ENCODE measurements around the gene RGL4. TPM values are rescaled to one million over a fixed set of nuclear protein-coding genes. Genes with fewer than 3 reads are reported as not detected.

Gene RGL4
- total and polyA plus RNA-seq, 2 experiments from 2014 or later: 0.68 TPM; not detected in 1

- H2AFZ ChIP-seq: no peak overlapping the region
- no peaks in the 10 kb centered on the region for H3K27me3 ChIP-seq
- H4K20me1 ChIP-seq (ENCODE audit: insufficient read depth, poor library complexity, severe bottlenecking): no peaks in the 10 kb centered on the region
- H3K36me3 ChIP-seq (replicated peaks; ENCODE audit: insufficient read depth, low read depth): no peaks in the 10 kb centered on the region
- DNase-seq (ENCODE audit: low spot score): no peak
- H3K9me2 ChIP-seq (replicated peaks; ENCODE audit: insufficient read depth): no peaks in the 10 kb centered on the region
- WGBS (ENCODE audit: low lambda C conversion rate, missing lambda C conversion rate): 98% methylated on average over 7 of the region's 7 CpGs
- H3K4me2 ChIP-seq: no peak overlapping the region
- H3K79me2 ChIP-seq: no peaks in the 10 kb centered on the region
- H3K9me3 ChIP-seq (ENCODE audit: low read depth): no peaks in the 10 kb centered on the region
- no peak overlapping the region for H3K4me3 ChIP-seq
- H3K27ac ChIP-seq: no peak overlapping the region
- H3K4me1 ChIP-seq (ENCODE audit: insufficient read depth): no peaks in the 10 kb centered on the region
- no peak for TF ChIP-seq EZH2 (IDR thresholded peaks at IDR 0.05; ENCODE audit: borderline replicate concordance)
- TF ChIP-seq, protein P1, sequence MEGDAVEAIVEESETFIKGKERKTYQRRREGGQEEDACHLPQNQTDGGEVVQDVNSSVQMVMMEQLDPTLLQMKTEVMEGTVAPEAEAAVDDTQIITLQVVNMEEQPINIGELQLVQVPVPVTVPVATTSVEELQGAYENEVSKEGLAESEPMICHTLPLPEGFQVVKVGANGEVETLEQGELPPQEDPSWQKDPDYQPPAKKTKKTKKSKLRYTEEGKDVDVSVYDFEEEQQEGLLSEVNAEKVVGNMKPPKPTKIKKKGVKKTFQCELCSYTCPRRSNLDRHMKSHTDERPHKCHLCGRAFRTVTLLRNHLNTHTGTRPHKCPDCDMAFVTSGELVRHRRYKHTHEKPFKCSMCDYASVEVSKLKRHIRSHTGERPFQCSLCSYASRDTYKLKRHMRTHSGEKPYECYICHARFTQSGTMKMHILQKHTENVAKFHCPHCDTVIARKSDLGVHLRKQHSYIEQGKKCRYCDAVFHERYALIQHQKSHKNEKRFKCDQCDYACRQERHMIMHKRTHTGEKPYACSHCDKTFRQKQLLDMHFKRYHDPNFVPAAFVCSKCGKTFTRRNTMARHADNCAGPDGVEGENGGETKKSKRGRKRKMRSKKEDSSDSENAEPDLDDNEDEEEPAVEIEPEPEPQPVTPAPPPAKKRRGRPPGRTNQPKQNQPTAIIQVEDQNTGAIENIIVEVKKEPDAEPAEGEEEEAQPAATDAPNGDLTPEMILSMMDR (IDR thresholded peaks at IDR 0.05; ENCODE audit: poor library complexity): no peak
- no peak for TF ChIP-seq EZH2phosphoT487 (IDR thresholded peaks at IDR 0.05; ENCODE audit: low read depth, severe bottlenecking, unreplicated experiment)
Observed at GRCh38 chr22:23652286-23652685, 38.5 kb upstream of the RGL4 start.

GRCh38 chr22:23652711-23653110 is 38.1 kb upstream of the RGL4 start:
- H3K4me3 ChIP-seq: no peak overlapping the region
- no peaks in the 10 kb centered on the region for H3K79me2 ChIP-seq
- no peak overlapping the region for H3K27ac ChIP-seq
- H3K9me3 ChIP-seq (ENCODE audit: low read depth): no peaks in the 10 kb centered on the region
- no peaks in the 10 kb centered on the region for H3K27me3 ChIP-seq
- DNase-seq (ENCODE audit: low spot score): no peak
- no peaks in the 10 kb centered on the region for H3K9me2 ChIP-seq (replicated peaks; ENCODE audit: insufficient read depth)
- no peaks in the 10 kb centered on the region for H3K36me3 ChIP-seq (replicated peaks; ENCODE audit: insufficient read depth, low read depth)
- no peak overlapping the region for H3K4me2 ChIP-seq
- H3K4me1 ChIP-seq (ENCODE audit: insufficient read depth): no peaks in the 10 kb centered on the region
- TF ChIP-seq EZH2 (IDR thresholded peaks at IDR 0.05; ENCODE audit: borderline replicate concordance): no peak
- TF ChIP-seq, protein P1 (IDR thresholded peaks at IDR 0.05; ENCODE audit: poor library complexity): no peak
- no peak for TF ChIP-seq EZH2phosphoT487 (IDR thresholded peaks at IDR 0.05; ENCODE audit: low read depth, severe bottlenecking, unreplicated experiment)
- WGBS (ENCODE audit: low lambda C conversion rate, missing lambda C conversion rate): 82% methylated on average over 8 of the region's 8 CpGs
- H4K20me1 ChIP-seq (ENCODE audit: insufficient read depth, poor library complexity, severe bottlenecking): no peaks in the 10 kb centered on the region
- no peak overlapping the region for H2AFZ ChIP-seq

DNA sequence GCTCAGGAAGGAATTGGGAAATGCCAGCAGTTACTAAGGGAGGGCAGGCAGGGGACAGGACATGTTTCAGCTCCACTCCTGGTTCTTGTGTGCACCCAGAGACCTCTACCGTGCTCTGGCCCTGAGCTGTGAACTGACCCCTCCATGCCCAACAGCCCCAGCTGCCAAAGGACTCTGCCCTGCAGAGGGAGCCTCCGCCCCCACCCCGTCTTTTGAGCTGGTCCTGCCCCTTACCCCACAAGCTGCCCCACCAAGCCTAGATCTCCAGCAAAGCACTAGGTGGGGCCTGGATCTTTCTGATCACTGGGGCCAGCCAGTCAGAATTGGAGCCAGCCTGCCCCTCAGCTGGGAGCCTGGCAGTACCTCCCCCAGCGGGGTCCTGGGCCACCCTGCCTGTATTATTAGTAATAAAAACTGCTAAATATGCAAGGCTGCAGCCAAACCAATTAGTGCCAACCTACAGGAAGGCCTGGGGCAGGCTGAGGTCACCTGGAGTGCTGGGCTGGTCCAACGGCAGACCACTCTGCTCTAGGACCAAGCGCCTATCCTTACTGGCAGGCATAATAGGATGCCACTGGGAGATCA is 34.8 kb upstream of the RGL4 start:
- H3K79me2 ChIP-seq: no peaks in the 10 kb centered on the region
- no peak for DNase-seq (ENCODE audit: low spot score)
- H3K27me3 ChIP-seq: no peaks in the 10 kb centered on the region
- no peak overlapping the region for H3K27ac ChIP-seq
- no peaks in the 10 kb centered on the region for H3K4me1 ChIP-seq (ENCODE audit: insufficient read depth)
- TF ChIP-seq EZH2phosphoT487 (IDR thresholded peaks at IDR 0.05; ENCODE audit: low read depth, severe bottlenecking, unreplicated experiment): no peak
- TF ChIP-seq, protein P1 (IDR thresholded peaks at IDR 0.05; ENCODE audit: poor library complexity): no peak
- TF ChIP-seq EZH2 (IDR thresholded peaks at IDR 0.05; ENCODE audit: borderline replicate concordance): no peak
- no peak overlapping the region for H2AFZ ChIP-seq
- WGBS (ENCODE audit: low lambda C conversion rate, missing lambda C conversion rate): 96% methylated on average over 6 of the region's 6 CpGs
- H3K9me3 ChIP-seq (ENCODE audit: low read depth): no peaks in the 10 kb centered on the region
- no peak overlapping the region for H3K4me2 ChIP-seq
- H3K36me3 ChIP-seq (replicated peaks; ENCODE audit: insufficient read depth, low read depth): no peaks in the 10 kb centered on the region
- no peaks in the 10 kb centered on the region for H3K9me2 ChIP-seq (replicated peaks; ENCODE audit: insufficient read depth)
- no peak overlapping the region for H3K4me3 ChIP-seq
- H4K20me1 ChIP-seq (ENCODE audit: insufficient read depth, poor library complexity, severe bottlenecking): no peaks in the 10 kb centered on the region
